Measurements from ENCODE around the gene ZNF446.

The ZNF446 gene

DNA sequence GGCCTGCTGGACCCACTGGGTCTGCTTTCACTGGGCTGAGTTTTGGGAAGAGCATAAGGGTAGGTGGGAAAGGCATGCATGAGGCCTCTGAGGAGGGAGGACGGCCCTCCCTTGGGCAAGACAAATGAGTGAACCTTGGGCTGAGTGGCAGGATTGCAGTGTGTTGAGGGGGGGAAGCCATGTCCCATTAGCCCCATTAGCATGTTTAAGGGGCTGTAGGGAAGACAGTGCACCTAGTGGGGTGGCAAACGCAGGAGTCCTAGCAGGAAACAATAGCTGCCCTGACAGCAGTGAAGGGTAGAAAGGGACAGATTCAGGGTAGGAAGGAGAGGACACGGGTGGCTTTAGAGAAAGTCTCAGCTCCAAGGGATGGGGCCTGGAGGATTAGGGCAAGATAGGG is 46.6 kb downstream of the ZNF446 start:
- no peak for DNase-seq (ENCODE audit: low read depth, low spot score)

DNA sequence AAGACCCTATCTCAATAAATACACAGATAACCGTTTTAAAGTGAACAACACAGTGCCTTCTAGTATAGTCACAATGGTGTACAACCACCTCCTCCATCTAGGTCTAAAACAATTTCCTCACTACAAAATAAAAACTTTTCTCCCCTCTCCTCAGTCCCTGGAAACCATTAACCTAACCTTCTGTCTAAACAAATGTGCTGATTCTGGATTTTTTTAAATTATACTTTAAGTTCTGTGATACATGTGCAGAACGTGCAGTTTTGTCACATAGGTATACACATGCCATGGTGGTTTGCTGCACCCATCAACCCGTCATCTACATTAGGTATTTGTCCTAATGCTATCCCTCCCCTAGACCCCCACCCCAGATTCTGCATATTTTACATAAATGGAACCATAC is 53.3 kb downstream of the ZNF446 start:
- DNase-seq (ENCODE audit: low read depth, low spot score) = no peak
